GM23338 (cell line): ENCODE measurements around the gene RPH3AL. TPM values are rescaled to one million over a fixed set of nuclear protein-coding genes. Genes with fewer than 3 reads are reported as not detected.
"Not testable (repeated sequence)": the region's sequence is repeated elsewhere in the genome, so short reads cannot be mapped to it uniquely, and the experiment has no call there.

Source experiments
- ATAC-seq: fragments of 200-7000 bp; cut with Tn5 transposase; 3 replicates; pipeline ENCODE4 v1.9.1; 2020
- DNase-seq: peaks from one replicate; pipeline ENCODE4 v3.0.0-alpha.2; 2015; ENCODE audit warnings: low spot score
- H2AFZ ChIP-seq: fragments of 200-600 bp; sonication (generic); 2 replicates; pipeline ENCODE4 v1.8.0; 2016; ENCODE audit warnings: antibody characterized with exemption, mild to moderate bottlenecking, moderate library complexity
- H3F3A ChIP-seq: fragments of 200-600 bp; sonication (generic); replicated peaks from 2 replicates; pipeline ENCODE4 v1.8.0; 2017; ENCODE audit warnings: antibody characterized with exemption, mixed run types, low read depth
- H3K27ac ChIP-seq: fragments of 200-600 bp; sonication (generic); 2 replicates; pipeline ENCODE4 v1.6.1; 2016; ENCODE audit warnings: low read depth
- H3K27me3 ChIP-seq: fragments of 200-600 bp; sonication (generic); 2 replicates; pipeline ENCODE4 v1.8.0; 2016; ENCODE audit warnings: mild to moderate bottlenecking, mixed run types, moderate library complexity; ENCODE audit not compliant: insufficient read depth
- H3K36me3 ChIP-seq: fragments of 200-600 bp; sonication (generic); 2 replicates; pipeline ENCODE4 v1.8.0; 2016; ENCODE audit warnings: mild to moderate bottlenecking; ENCODE audit not compliant: insufficient read depth
- H3K4me1 ChIP-seq: fragments of 200-600 bp; sonication (generic); 2 replicates; pipeline ENCODE4 v1.8.0; 2016; ENCODE audit warnings: mild to moderate bottlenecking, moderate library complexity; ENCODE audit not compliant: insufficient read depth
- H3K4me2 ChIP-seq: fragments of 200-600 bp; sonication (generic); 2 replicates; pipeline ENCODE4 v1.7.1; 2017; ENCODE audit warnings: mixed run types
- H3K4me3 ChIP-seq: fragments of 200-600 bp; sonication (generic); 2 replicates; pipeline ENCODE4 v1.6.1; 2016; ENCODE audit warnings: mixed run types
- H3K79me2 ChIP-seq: fragments of 200-600 bp; sonication (generic); replicated peaks from 2 replicates; pipeline ENCODE4 v1.8.0; 2017; ENCODE audit warnings: mild to moderate bottlenecking; ENCODE audit not compliant: insufficient read depth
- H3K9me2 ChIP-seq: fragments of 200-600 bp; sonication (generic); 2 replicates; pipeline ENCODE4 v1.8.0; 2017; ENCODE audit not compliant: insufficient read depth
- H4K20me1 ChIP-seq: fragments of 200-600 bp; sonication (generic); replicated peaks from 2 replicates; pipeline ENCODE4 v1.8.0; 2017; ENCODE audit warnings: mild to moderate bottlenecking; ENCODE audit not compliant: insufficient read depth
- H3K27ac Mint-ChIP-seq: 2 replicates; pipeline ENCODE4 v1.8.0; 2020; ENCODE audit warnings: inconsistent platforms, mild to moderate bottlenecking, moderate library complexity, mixed read lengths
- H3K27me3 Mint-ChIP-seq: 3 replicates; pipeline ENCODE4 v1.8.0; 2022; ENCODE audit warnings: low read depth, mild to moderate bottlenecking, moderate library complexity, mixed read lengths, inconsistent platforms; ENCODE audit not compliant: insufficient read depth, poor library complexity
- H3K36me3 Mint-ChIP-seq: 3 replicates; pipeline ENCODE4 v1.8.0; 2021; ENCODE audit warnings: low read depth, mild to moderate bottlenecking, inconsistent platforms, moderate library complexity, mixed read lengths
- H3K4me1 Mint-ChIP-seq: 3 replicates; pipeline ENCODE4 v1.8.0; 2020; ENCODE audit warnings: mild to moderate bottlenecking, inconsistent platforms, mixed read lengths
- H3K4me3 Mint-ChIP-seq: 3 replicates; pipeline ENCODE4 v1.8.0; 2021; ENCODE audit warnings: moderate library complexity, mild to moderate bottlenecking, inconsistent platforms, mixed read lengths
- H3K9me3 Mint-ChIP-seq: 3 replicates; pipeline ENCODE4 v1.8.0; 2020; ENCODE audit warnings: moderate library complexity, mild to moderate bottlenecking, inconsistent platforms, mixed read lengths
- CREB1 ChIP-seq: fragments of 250-450 bp; sonication (Bioruptor Pico); IDR thresholded peaks from 2 replicates; pipeline ENCODE4 v1.5.0; 2020; ENCODE audit warnings: low read depth, mild to moderate bottlenecking, moderate library complexity
- ETS1 ChIP-seq: IDR thresholded peaks from 2 replicates; pipeline ENCODE4 v1.6.1; 2016; ENCODE audit warnings: antibody characterized with exemption
- EZH2 ChIP-seq: fragments of 200-600 bp; sonication (generic); IDR thresholded peaks from one replicate; pipeline ENCODE4 v1.8.0; 2017; ENCODE audit warnings: antibody characterized with exemption, mild to moderate bottlenecking, low read depth; ENCODE audit not compliant: unreplicated experiment
- EZH2phosphoT487 ChIP-seq: fragments of 200-600 bp; sonication (generic); IDR thresholded peaks from one replicate; pipeline ENCODE4 v1.8.1; 2018; ENCODE audit warnings: antibody characterized with exemption; ENCODE audit not compliant: unreplicated experiment
- JUNB ChIP-seq: IDR thresholded peaks from one replicate; pipeline ENCODE4 v1.6.1; 2016; ENCODE audit warnings: antibody characterized with exemption; ENCODE audit not compliant: unreplicated experiment
- NANOG ChIP-seq: IDR thresholded peaks from 2 replicates; pipeline ENCODE4 v1.6.1; 2016; ENCODE audit warnings: antibody characterized with exemption, borderline replicate concordance
- POLR2AphosphoS5 ChIP-seq: IDR thresholded peaks from 2 replicates; pipeline ENCODE4 v1.6.1; 2016; ENCODE audit warnings: antibody characterized with exemption, low read depth
- ZNF114 ChIP-seq: fragments of 250-450 bp; sonication (Bioruptor Pico); IDR thresholded peaks from 2 replicates; pipeline ENCODE4 v1.5.0; 2020; ENCODE audit warnings: mild to moderate bottlenecking, moderate library complexity
- ZNF331 ChIP-seq: fragments of 250-450 bp; sonication (Bioruptor Pico); IDR thresholded peaks from 2 replicates; pipeline ENCODE4 v1.5.0; 2020; ENCODE audit warnings: low read depth, mild to moderate bottlenecking, moderate library complexity
- polyA plus RNA-seq: library from polyadenylated mRNA; unstranded; fragments of >200 nt; fragmentation: Nextera tagmentation; extraction: Ambion mirVana; gene quantifications from 2 replicates; pipeline ENCODE4 v1.2.1, GENCODE V29; 2016
- total RNA-seq: library from RNA; depleted of rRNA; stranded (reverse); fragments of >200 nt; shearing (Covaris generic); gene quantifications from 2 replicates; pipeline ENCODE4 v1.2.3, GENCODE V29; 2014
- TF ChIP-seq, protein P1 (sequence below): fragments of 250-450 bp; sonication (Bioruptor Pico); IDR thresholded peaks from 2 replicates; pipeline ENCODE4 v1.5.0; 2020; ENCODE audit warnings: mild to moderate bottlenecking, moderate library complexity
- TF ChIP-seq, protein P2 (sequence below): IDR thresholded peaks from one replicate; pipeline ENCODE4 v1.6.1; 2018; ENCODE audit warnings: antibody characterized with exemption; ENCODE audit not compliant: unreplicated experiment

Gene RPH3AL
- total and polyA plus RNA-seq, 2 experiments from 2014 or later = 2.7 to 6.3 TPM

DNA sequence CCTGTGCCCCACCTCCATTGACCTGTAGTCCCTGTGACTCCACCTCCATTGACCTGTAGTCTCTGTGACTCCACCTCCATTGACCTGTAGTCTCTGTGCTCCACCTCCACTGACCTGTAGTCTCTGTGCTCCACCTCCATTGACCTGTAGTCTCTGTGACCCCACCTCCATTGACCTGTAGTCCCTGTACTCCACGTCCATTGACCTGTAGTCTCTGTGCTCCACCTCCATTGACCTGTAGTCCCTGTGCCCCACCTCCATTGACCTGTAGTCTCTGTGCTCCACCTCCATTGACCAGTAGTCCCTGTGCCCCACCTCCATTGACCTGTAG lies 38.0 kb downstream of the RPH3AL start:
- not testable (repeated sequence) for DNase-seq, H2AFZ ChIP-seq, H3K4me3 ChIP-seq, H4K20me1 ChIP-seq, H3K9me2 ChIP-seq, H3K4me2 ChIP-seq, H3K79me2 ChIP-seq, H3K27ac Mint-ChIP-seq, H3K27me3 ChIP-seq, H3K36me3 ChIP-seq, H3K4me3 Mint-ChIP-seq, ATAC-seq, H3F3A ChIP-seq, H3K27ac ChIP-seq
- Mint-ChIP-seq H3K4me1 (peaks cover 23% of the 10 kb centered on the region), H3K9me3 (peaks cover 35% of the 10 kb centered on the region), H3K36me3 (peaks cover 21% of the 10 kb centered on the region), H3K27me3 (peaks cover 18% of the 10 kb centered on the region)
- H3K4me1 ChIP-seq = peaks cover 20% of the 10 kb centered on the region

GRCh38 chr17:313911-314613 lies 38.5 kb downstream of the RPH3AL start:
- H3K4me1 ChIP-seq = peaks cover 20% of the 10 kb centered on the region
- Mint-ChIP-seq H3K36me3 (peaks cover 18% of the 10 kb centered on the region), H3K9me3 (peaks cover 33% of the 10 kb centered on the region), H3K27me3 (peaks cover 18% of the 10 kb centered on the region), H3K27ac (no peak overlapping the region), H3K4me1 (peaks cover 21% of the 10 kb centered on the region), H3K4me3 (no peak overlapping the region; the same call in 2 of the 3 replicates)
- H3K27me3 ChIP-seq = no peaks in the 10 kb centered on the region
- H3K4me2 ChIP-seq = no peak overlapping the region
- no peak overlapping the region for H2AFZ ChIP-seq
- no peak for ATAC-seq
- no peak overlapping the region for H3K27ac ChIP-seq
- H3F3A ChIP-seq = 0 out of 2 replicates have a peak, but pooled peaks cover 1% of the 10 kb centered on the region
- no peaks in the 10 kb centered on the region for H4K20me1 ChIP-seq
- TF ChIP-seq ZNF114 (CRISPR knock-in tag) (no peak), EZH2 (no peak), ETS1 (no peak), ZNF331 (CRISPR knock-in tag) (no peak), POLR2AphosphoS5 (no peak), JUNB (no peak), CREB1 (CRISPR knock-in tag) (no peak), EZH2phosphoT487 (no peak), NANOG (no peak)
- TF ChIP-seq, protein P1, sequence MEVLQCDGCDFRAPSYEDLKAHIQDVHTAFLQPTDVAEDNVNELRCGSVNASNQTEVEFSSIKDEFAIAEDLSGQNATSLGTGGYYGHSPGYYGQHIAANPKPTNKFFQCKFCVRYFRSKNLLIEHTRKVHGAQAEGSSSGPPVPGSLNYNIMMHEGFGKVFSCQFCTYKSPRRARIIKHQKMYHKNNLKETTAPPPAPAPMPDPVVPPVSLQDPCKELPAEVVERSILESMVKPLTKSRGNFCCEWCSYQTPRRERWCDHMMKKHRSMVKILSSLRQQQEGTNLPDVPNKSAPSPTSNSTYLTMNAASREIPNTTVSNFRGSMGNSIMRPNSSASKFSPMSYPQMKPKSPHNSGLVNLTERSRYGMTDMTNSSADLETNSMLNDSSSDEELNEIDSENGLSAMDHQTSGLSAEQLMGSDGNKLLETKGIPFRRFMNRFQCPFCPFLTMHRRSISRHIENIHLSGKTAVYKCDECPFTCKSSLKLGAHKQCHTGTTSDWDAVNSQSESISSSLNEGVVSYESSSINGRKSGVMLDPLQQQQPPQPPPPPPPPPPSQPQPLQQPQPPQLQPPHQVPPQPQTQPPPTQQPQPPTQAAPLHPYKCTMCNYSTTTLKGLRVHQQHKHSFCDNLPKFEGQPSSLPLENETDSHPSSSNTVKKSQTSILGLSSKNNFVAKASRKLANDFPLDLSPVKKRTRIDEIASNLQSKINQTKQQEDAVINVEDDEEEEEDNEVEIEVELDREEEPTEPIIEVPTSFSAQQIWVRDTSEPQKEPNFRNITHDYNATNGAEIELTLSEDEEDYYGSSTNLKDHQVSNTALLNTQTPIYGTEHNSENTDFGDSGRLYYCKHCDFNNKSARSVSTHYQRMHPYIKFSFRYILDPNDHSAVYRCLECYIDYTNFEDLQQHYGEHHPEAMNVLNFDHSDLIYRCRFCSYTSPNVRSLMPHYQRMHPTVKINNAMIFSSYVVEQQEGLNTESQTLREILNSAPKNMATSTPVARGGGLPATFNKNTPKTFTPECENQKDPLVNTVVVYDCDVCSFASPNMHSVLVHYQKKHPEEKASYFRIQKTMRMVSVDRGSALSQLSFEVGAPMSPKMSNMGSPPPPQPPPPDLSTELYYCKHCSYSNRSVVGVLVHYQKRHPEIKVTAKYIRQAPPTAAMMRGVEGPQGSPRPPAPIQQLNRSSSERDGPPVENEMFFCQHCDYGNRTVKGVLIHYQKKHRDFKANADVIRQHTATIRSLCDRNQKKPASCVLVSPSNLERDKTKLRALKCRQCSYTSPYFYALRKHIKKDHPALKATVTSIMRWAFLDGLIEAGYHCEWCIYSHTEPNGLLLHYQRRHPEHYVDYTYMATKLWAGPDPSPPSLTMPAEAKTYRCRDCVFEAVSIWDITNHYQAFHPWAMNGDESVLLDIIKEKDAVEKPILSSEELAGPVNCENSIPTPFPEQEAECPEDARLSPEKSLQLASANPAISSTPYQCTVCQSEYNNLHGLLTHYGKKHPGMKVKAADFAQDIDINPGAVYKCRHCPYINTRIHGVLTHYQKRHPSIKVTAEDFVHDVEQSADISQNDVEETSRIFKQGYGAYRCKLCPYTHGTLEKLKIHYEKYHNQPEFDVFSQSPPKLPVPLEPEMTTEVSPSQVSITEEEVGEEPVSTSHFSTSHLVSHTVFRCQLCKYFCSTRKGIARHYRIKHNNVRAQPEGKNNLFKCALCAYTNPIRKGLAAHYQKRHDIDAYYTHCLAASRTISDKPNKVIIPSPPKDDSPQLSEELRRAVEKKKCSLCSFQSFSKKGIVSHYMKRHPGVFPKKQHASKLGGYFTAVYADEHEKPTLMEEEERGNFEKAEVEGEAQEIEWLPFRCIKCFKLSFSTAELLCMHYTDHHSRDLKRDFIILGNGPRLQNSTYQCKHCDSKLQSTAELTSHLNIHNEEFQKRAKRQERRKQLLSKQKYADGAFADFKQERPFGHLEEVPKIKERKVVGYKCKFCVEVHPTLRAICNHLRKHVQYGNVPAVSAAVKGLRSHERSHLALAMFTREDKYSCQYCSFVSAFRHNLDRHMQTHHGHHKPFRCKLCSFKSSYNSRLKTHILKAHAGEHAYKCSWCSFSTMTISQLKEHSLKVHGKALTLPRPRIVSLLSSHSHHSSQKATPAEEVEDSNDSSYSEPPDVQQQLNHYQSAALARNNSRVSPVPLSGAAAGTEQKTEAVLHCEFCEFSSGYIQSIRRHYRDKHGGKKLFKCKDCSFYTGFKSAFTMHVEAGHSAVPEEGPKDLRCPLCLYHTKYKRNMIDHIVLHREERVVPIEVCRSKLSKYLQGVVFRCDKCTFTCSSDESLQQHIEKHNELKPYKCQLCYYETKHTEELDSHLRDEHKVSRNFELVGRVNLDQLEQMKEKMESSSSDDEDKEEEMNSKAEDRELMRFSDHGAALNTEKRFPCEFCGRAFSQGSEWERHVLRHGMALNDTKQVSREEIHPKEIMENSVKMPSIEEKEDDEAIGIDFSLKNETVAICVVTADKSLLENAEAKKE = no peak
- TF ChIP-seq, protein P2, sequence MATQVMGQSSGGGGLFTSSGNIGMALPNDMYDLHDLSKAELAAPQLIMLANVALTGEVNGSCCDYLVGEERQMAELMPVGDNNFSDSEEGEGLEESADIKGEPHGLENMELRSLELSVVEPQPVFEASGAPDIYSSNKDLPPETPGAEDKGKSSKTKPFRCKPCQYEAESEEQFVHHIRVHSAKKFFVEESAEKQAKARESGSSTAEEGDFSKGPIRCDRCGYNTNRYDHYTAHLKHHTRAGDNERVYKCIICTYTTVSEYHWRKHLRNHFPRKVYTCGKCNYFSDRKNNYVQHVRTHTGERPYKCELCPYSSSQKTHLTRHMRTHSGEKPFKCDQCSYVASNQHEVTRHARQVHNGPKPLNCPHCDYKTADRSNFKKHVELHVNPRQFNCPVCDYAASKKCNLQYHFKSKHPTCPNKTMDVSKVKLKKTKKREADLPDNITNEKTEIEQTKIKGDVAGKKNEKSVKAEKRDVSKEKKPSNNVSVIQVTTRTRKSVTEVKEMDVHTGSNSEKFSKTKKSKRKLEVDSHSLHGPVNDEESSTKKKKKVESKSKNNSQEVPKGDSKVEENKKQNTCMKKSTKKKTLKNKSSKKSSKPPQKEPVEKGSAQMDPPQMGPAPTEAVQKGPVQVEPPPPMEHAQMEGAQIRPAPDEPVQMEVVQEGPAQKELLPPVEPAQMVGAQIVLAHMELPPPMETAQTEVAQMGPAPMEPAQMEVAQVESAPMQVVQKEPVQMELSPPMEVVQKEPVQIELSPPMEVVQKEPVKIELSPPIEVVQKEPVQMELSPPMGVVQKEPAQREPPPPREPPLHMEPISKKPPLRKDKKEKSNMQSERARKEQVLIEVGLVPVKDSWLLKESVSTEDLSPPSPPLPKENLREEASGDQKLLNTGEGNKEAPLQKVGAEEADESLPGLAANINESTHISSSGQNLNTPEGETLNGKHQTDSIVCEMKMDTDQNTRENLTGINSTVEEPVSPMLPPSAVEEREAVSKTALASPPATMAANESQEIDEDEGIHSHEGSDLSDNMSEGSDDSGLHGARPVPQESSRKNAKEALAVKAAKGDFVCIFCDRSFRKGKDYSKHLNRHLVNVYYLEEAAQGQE = no peak
- no peaks in the 10 kb centered on the region for H3K79me2 ChIP-seq
- H3K4me3 ChIP-seq = no peak overlapping the region
- no peaks in the 10 kb centered on the region for H3K9me2 ChIP-seq
- no peak for DNase-seq
- no peaks in the 10 kb centered on the region for H3K36me3 ChIP-seq
